HG02610 (cell line): ENCODE data around the gene BMP6.

Source experiments
- ATAC-seq: cut with Tn5 transposase; IDR thresholded peaks from one replicate; pipeline ENCODE4 v1.9.1; 2021; ENCODE audit warnings: mild to moderate bottlenecking, moderate library complexity; ENCODE audit not compliant: unreplicated experiment

Gene BMP6

GRCh38 chr6:7747016-7747415, 21.1 kb downstream of the BMP6 start:
- no peak for ATAC-seq

- ATAC-seq, result no peak
Measured at GRCh38 chr6:7747433-7747832, 21.5 kb downstream of the BMP6 start.

GRCh38 chr6:7747901-7748504, 22.1 kb downstream of the BMP6 start:
- no peak for ATAC-seq

- ATAC-seq, result no peak
Measured at GRCh38 chr6:7749478-7749877, 23.6 kb downstream of the BMP6 start.

DNA sequence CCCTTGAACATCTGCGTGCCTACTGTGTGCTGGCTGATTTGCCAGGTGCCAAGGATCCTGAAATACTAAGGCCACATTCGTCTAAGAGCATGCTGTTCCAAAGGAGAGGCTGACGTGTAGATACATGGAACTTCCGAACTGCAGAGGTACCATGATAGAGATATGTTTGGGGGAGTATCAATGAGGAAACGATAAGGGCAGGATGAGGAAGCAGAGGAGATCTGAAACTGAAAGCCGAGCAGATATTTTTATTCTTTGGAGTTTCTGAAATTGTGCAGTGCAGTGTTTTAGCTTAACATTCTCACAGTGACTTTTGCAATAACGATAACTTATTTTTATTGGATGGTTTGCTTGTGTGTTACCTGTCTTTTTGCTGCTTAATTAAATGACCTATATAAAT, 24.3 kb downstream of the BMP6 start:
- ATAC-seq, result no peak

GRCh38 chr6:7758456-7758855, 32.6 kb downstream of the BMP6 start:
- ATAC-seq, result no peak

DNA sequence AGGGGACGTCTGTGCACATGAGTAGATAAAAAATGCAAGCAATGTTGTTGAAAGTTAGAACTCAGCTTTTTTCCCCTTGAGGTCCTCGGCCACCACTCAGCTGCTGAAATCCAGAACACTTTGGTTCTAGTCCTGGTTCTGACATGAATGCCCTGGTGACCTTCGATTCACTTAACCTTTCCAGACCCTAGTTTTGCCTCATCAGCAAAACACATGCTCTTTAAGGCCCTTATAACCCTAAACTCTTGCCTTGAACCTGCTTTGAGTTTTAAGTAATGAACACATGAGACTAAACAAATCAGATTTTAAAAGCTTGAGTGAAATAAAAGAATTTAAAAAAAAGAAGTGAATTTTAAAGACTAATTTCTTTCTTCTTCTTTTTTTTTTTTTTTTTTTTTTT, 33.4 kb downstream of the BMP6 start:
- no peak for ATAC-seq

DNA sequence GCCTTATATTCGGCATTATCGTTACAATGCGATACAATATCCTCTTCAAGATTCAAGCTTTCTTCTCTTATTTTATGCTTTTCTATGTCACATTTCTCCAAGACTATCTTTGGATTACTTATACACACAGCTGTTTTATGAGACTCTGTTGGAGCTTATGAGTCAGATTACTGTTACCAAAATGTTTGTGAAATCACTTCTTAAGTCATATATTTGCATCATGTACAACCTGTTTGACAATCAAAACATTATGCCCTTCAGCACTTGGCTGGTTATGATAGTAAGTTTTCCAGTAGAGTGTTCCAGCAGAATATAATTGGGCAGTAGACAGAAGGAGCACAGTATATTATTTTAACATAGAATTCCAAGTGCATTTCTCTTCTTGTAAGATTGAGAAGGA, 35.2 kb downstream of the BMP6 start:
- ATAC-seq, result no peak

DNA sequence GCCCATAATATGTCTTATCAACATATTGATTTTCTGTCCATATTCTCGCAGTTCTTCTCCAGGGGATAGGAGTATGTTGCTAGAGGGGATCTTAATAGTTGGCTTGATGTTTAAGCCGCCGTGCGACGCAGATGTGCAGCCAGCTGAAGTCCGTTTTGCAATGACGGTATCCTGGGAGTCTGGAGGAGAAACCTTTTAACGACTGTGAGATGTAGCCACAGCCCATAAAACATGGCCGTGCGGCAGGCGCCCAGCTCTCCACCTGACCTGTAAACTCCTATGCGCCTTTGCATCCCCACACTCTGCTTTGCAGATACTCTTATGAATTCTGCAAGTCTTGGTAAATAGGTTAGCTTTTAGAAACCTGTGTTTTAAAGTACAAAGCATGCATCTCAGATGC, 36.9 kb downstream of the BMP6 start:
- ATAC-seq, result no peak

DNA sequence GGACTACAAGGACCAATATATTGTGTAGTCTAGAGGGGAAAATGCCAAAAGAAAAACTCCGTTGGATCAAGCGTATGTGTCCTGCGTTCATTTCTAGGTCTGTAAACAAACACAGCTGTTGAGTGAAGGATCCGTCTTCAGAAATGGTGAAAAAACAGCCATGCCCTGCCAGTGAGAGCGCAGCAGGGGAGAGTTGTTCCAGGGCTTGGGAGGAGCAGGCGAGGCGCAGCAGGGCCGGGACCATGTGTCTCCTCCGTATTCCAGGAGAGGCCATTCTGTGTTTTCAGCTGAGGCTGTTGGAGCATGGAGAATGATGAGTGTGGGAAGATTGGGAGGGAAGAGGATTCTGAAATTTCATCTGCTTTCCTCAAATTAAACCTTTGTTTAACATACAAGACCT, 38.0 kb downstream of the BMP6 start:
- ATAC-seq, result no peak

DNA sequence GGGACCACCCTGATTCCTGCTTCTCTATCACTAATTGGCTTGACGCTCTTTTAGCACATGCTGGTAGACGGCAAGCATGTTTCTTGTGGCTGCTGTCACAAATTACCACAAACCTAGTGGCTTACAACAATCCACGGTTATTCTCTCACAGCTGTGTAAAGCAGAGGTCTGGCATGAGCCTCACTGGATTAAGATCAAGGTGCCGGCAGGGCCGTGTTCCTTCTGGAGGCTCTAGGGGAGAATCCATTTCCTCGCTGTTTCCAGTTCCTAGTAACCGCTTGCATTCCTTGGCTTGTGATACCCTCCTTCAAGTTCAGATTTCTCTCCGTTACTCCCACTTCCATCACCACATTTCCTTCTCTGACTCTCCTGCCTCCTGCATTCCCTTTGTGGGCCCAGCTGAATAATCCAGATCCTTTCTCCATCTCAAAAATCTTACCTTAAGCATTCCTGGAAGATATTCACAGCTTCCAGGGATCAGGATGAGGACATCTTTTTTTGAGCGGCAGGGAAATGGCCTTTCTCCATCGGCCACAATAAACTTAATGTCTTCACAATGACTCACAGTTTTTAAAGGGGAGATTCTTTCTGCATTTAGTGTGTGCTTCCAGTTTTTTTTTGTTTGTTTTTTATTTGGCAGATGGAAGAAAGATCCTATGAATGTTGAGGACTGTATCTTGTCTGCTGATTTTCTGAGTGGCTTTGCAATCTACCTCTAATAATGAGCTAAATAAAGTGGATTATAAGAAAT, 39.9 kb downstream of the BMP6 start:
- no peak for ATAC-seq

- no peak for ATAC-seq
Measured at GRCh38 chr6:7769702-7770101, 43.8 kb downstream of the BMP6 start.

GRCh38 chr6:7770111-7770510, 44.2 kb downstream of the BMP6 start:
- ATAC-seq, result no peak

GRCh38 chr6:7770601-7771000, 44.7 kb downstream of the BMP6 start:
- no peak for ATAC-seq

DNA sequence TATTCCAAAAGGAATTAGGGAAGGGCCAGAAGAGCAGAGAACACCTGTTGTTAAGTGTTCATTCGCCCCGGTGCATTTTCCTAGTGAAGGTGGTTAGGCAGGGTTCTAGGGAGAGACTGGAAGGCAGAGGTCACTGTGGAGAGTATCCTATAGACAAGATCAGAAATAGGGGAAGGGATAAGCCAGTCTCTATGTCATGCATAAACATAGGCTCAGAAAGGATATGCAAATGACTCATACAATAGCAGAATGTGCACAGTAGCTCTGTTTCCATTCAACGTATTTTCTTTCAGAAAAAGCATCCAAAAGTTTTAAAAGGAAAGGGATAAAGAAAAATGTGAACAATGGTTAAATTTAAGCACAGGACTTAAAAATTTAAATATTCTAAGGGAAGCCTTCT, 47.4 kb downstream of the BMP6 start:
- no peak for ATAC-seq

- no peak for ATAC-seq
Measured at GRCh38 chr6:7773914-7774313, 48.0 kb downstream of the BMP6 start.

GRCh38 chr6:7776509-7776908, 50.6 kb downstream of the BMP6 start:
- ATAC-seq, result no peak

DNA sequence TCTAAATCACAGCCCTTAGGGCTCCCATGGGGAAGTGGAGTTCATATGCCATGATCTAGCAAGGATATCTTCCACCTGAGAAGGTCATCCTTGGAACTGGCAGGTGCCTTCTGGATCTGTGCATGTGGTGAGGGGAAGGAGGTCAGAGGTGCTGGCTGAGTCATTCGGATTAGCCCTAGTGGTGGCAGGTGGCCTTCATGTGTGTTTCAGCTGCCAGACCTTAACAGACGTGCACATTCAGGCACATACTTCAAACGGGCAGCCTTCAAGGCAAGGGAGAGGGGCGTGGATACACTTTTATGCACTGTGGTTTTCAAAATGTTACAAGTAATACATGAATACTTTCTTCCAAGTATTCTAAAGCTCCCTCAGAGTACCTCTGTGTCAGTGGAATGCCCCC, 51.2 kb downstream of the BMP6 start:
- ATAC-seq, result no peak

GRCh38 chr6:7781240-7781639, 55.3 kb downstream of the BMP6 start:
- ATAC-seq, result no peak

- no peak for ATAC-seq
Measured at GRCh38 chr6:7784248-7784647, 58.3 kb downstream of the BMP6 start.

GRCh38 chr6:7784706-7785105, 58.8 kb downstream of the BMP6 start:
- peak; percentile 81 for ATAC-seq

DNA sequence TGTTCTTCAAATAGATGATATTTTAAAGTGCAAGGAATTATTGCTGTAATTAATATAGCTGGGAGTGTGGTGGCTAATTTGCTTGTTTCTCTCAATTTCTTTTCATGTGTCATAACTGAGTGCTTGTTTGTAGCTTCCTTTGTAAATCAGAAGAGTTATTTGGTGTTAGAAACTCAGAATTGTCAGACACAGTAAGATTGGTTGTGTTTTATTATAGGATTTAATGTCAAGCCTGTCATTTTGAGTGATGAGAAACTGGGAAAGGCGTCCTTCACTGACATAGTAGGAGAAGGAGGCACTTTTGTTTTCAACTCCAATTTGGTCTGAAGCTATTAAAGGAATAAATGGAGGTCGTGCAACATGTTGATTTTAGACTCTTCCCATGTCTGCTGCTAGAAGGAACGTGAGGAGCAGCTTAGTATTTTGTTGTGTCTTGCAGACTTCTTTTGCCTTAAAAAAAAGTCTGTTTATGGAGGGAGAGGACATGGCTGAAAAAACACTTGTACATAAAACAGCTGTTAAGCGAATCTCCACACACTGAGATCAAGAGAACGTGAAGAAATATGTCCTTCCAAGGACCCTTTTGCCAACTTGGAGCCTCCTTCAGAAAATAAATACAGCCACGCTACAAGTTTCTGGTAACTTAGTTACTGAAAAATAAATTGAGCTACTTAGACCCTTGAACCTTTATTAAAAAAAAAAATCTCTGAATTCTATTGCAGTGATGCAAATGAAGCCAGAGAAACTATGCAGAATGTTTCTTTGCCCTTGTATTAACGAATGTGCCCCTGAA, 59.5 kb downstream of the BMP6 start:
- no peak for ATAC-seq
